Heart right ventricle (tissue), 16 donors: ENCODE results near the gene PEAK1. TPM values are rescaled to one million over a fixed set of nuclear protein-coding genes. Genes with fewer than 3 reads are reported as not detected.

Experiments used
- ATAC-seq, 8 donors: fragments of 200-7000 bp; cut with Tn5 transposase; one replicate each; pipeline ENCODE4 v1.9.1; 2020; ENCODE audit warnings: mild to moderate bottlenecking in 8 of 8, moderate library complexity in 8 of 8, moderate number of reproducible peaks in 1 of 8
- DNase-seq, 2 donors: peaks; one replicate each; pipeline ENCODE4 v3.0.0-alpha.2; 2020
- H3K27ac ChIP-seq, 10 donors: fragments of 200-600 bp; sonication (generic) in 2 of 10; one replicate each; pipeline versions ENCODE4 v1.5.0 to v1.8.0; 2020 to 2022; ENCODE audit warnings: mild to moderate bottlenecking in 3 of 10
- H3K27me3 ChIP-seq, 7 donors: fragments of 200-600 bp; one replicate each; pipeline ENCODE4 v1.8.0; 2021 to 2022; ENCODE audit warnings: mild to moderate bottlenecking in 2 of 7
- H3K36me3 ChIP-seq, 9 donors: fragments of 200-600 bp; sonication (generic) in 1 of 9; one replicate each; pipeline versions ENCODE4 v1.5.0 to v1.8.0; 2020 to 2022; ENCODE audit warnings: mild to moderate bottlenecking in 2 of 9
- H3K4me1 ChIP-seq, 9 donors: fragments of 200-600 bp; sonication (generic) in 1 of 9; one replicate each; pipeline versions ENCODE4 v1.5.0 to v1.8.0; 2020 to 2022; ENCODE audit warnings: mild to moderate bottlenecking in 4 of 9
- H3K4me3 ChIP-seq, 10 donors: fragments of 200-600 bp; sonication (generic) in 2 of 10; one replicate each; pipeline versions ENCODE4 v1.5.0 to v1.8.0; 2020 to 2022; ENCODE audit warnings: mild to moderate bottlenecking in 7 of 10, moderate library complexity in 2 of 10
- H3K9me3 ChIP-seq, 11 donors: fragments of 200-600 bp in 10 of 11; sonication (generic) in 2 of 11; one replicate each; pipeline versions ENCODE4 v1.5.0 to v1.8.0; 2013 to 2022; ENCODE audit warnings: mild to moderate bottlenecking in 2 of 11, control low read depth in 1 of 11, moderate library complexity in 1 of 11
- WGBS, 2 donors: extraction: QIAGEN DNeasy Blood & Tissue Kit; methylation state at CpG; one replicate each; pipeline ENCODE4 v1.1.7; 2013; ENCODE audit warnings: inconsistent platforms in 1 of 2; 5-methylcytosine and 5-hydroxymethylcytosine counted together
- intact Hi-C, 10 donors: fragments of 100-400 bp; cut with DNase I; formaldehyde crosslinking; loops; one replicate each; pipeline versions ENCODE4 v1.11.1 to v1.14.2; 2022
- polyA plus RNA-seq, 2 donors: library from polyadenylated mRNA; stranded (reverse); fragments of 200-250 nt; gene quantifications; one replicate each; pipeline ENCODE4 v1.2.3, GENCODE V29; 2013
- total RNA-seq, 10 donors: library from RNA; stranded (reverse); fragmentation: NEBNext Ultra II Directional in 3 of 10; extraction: Animal tissue kit (Norgen Biotek cat#: 25700) in 3 of 10; gene quantifications; one replicate each; pipeline versions ENCODE4 v1.2.1 to v1.2.4, GENCODE V29; 2021 to 2023
- TF ChIP-seq, protein P1 (sequence below), 9 donors: fragments of 200-600 bp; sonication (generic) in 2 of 9; IDR thresholded peaks; one replicate each; pipeline versions ENCODE4 v1.5.0 to v1.8.0; 2021 to 2022; ENCODE audit warnings: antibody characterized with exemption in 9 of 9, mild to moderate bottlenecking in 5 of 9, moderate library complexity in 1 of 9
- donor health status: Arrhythmogenic right ventricular cardiomyopathy.
- donor health status: ischemic (EF 13 %, LVEDD 7.1; RV severe dilation, severe dysfunction).
- donor health status: healthy with polysubstance abuse.
- donor health status: DM: no; HTN: yes; CAD: no.
- donor health status: DM: no; HTN: no; CAD: no.
- donor health status: ischemic (EF 25% LVEDD 6.9; RV normal size, moderate dysfunction).
- donor health status: ischemic (EF 25% LVEDD 5.7; RV mildly dilated, moderate dysfunction).
- donor health status: healthy.
- donor health status: DM: yes; HTN: yes; CAD: no.
- donor health status: Ischemic cardiomyopathy.
- donor health status: ischemic (EF 35%, LVEDD 5.7; RV mildly dilated, moderate dysfunction).
- donor health status: nonischemic (EF 11% LVEDD 7.7; RV severe dilation, severe dysfunction).
- donor health status: DM: yes; HTN: yes; CAD: no.
- donor health status: PGD.
- donor health status: ischemic (EF 29% LVEDD 5.4; RV normal size, mild dysfunction).
- donor health status: nonischemic (EF 23%, LVEDD 6.1; RV moderate dilation, normal function).

The PEAK1 gene
- total and polyA plus RNA-seq, 12 donors, result 7.0 to 146 (median 90.8) TPM

DNA sequence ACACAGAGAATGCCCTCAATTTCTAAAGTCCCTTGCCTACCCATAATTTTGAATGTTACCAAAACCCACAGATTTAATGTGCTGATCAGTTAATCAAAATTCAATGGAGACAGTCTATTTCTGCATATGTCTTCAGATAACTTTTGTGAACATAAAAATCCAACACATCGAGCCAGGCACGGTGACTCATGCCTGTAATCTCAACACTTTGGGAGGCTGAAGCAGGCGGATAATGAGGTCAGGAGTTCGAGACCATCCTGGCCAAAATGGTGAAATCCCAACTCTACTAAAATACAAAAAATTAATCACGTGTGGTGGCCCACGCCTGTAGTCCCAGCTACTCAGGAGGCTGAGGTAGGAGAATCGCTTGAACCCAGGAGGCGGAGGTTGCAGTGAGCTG is 49.3 kb downstream of the PEAK1 start:
- WGBS, 2 donors, result 86% methylated on average over 8 of the region's 8 CpGs
- ATAC-seq (no peak), DNase-seq (no peak)
- Histone ChIP-seq H3K4me1 (peaks cover 0 to 42% (median 16%) of the 10 kb centered on the region in 9 donors), H3K36me3 (no peaks in the 10 kb centered on the region), H3K4me3 (no peak overlapping the region), H3K27me3 (no peaks in the 10 kb centered on the region), H3K9me3 (peaks cover 0 to 10% (median 0%) of the 10 kb centered on the region in 11 donors), H3K27ac (no peak overlapping the region)
- intact Hi-C loops, result no loop called here
- TF ChIP-seq, protein P1, sequence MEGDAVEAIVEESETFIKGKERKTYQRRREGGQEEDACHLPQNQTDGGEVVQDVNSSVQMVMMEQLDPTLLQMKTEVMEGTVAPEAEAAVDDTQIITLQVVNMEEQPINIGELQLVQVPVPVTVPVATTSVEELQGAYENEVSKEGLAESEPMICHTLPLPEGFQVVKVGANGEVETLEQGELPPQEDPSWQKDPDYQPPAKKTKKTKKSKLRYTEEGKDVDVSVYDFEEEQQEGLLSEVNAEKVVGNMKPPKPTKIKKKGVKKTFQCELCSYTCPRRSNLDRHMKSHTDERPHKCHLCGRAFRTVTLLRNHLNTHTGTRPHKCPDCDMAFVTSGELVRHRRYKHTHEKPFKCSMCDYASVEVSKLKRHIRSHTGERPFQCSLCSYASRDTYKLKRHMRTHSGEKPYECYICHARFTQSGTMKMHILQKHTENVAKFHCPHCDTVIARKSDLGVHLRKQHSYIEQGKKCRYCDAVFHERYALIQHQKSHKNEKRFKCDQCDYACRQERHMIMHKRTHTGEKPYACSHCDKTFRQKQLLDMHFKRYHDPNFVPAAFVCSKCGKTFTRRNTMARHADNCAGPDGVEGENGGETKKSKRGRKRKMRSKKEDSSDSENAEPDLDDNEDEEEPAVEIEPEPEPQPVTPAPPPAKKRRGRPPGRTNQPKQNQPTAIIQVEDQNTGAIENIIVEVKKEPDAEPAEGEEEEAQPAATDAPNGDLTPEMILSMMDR (IDR thresholded peaks at IDR 0.05), result no peak

DNA sequence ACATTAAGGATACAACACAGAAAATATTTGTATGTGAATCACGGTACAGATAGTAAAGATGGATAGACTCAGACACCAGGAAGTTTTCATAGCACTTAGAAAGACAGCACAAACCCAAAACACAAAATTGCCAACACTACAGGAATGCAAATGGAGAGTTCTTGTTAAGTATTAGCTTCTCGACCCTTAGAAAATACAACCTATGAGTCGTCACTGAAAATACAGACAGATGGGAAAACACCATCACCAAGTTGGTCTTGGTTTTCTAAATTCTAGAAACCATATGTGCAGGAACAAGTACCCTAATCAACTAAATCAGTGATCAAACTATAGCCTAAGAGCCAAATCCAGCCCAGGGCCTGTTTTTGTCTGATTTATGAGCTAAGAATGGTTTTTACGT is 50.7 kb downstream of the PEAK1 start:
- Histone ChIP-seq H3K27ac (no peak overlapping the region), H3K4me3 (no peak overlapping the region), H3K9me3 (peaks cover 0 to 10% (median 0%) of the 10 kb centered on the region in 11 donors), H3K27me3 (no peaks in the 10 kb centered on the region), H3K4me1 (peaks cover 0 to 37% (median 6%) of the 10 kb centered on the region in 9 donors), H3K36me3 (peaks cover 0 to 4% (median 0%) of the 10 kb centered on the region in 9 donors)
- WGBS, 2 donors, result 76 to 84% methylated on average over 4 of the region's 4 CpGs
- ATAC-seq (no peak), DNase-seq (no peak)
- TF ChIP-seq, protein P1 (IDR thresholded peaks at IDR 0.05), result no peak
- intact Hi-C loops, result no loop called here

DNA sequence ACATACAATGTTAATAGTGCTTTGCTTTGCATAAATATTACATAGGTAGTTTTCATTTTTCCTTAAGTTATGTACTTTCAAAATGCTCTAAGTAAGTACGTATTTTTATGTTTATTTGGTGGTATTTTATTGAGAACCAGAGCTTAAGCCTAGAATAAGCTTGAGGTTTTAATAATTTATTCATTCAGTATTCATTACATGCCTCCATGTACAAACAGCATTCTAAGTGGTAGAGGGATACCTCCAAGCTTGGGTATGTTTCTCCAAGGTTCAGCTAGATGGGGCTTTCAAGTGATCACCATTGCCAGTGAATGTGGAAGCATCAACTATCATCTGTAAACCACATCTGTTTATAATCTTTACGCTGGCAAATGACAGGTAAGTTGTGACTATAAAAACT is 52.3 kb downstream of the PEAK1 start:
- Histone ChIP-seq H3K27me3 (no peaks in the 10 kb centered on the region), H3K4me3 (no peak overlapping the region), H3K4me1 (peaks cover 0 to 26% (median 6%) of the 10 kb centered on the region in 9 donors), H3K9me3 (peaks cover 0 to 7% (median 0%) of the 10 kb centered on the region in 11 donors), H3K36me3 (peaks cover 0 to 19% (median 0%) of the 10 kb centered on the region in 9 donors), H3K27ac (no peak overlapping the region)
- no peak for DNase-seq
- intact Hi-C loops, result no loop called here
- TF ChIP-seq, protein P1 (IDR thresholded peaks at IDR 0.05), result no peak
- WGBS, 2 donors, result 94 to 95% methylated on average over 2 of the region's 2 CpGs
- no peak for ATAC-seq

DNA sequence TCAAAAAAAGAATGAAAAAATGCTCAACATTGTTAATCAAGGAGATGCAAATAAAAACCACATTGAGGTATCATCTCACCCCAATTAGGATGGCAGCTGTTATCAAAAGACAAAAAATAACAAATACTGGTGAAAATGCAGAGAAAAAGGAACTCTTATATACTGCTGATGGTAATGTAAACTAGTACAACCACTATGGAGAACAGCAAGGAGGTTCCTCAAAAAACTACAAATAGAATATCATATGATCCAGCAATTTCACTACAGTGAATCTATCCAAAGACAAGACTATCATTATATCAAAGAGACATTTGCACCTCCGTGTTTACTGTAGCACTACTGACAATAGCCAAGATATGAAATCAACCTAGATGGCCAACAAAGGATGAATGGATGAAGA is 58.4 kb downstream of the PEAK1 start:
- H3K4me3 ChIP-seq, result no peak overlapping the region
- peaks cover 0 to 32% (median 0%) of the 10 kb centered on the region in 9 donors for H3K36me3 ChIP-seq
- WGBS, 2 donors, result 73 to 81% methylated on average over 1 of the region's 1 CpG
- no peaks in the 10 kb centered on the region for H3K27me3 ChIP-seq
- no peak for ATAC-seq
- no peak overlapping the region for H3K27ac ChIP-seq
- TF ChIP-seq, protein P1 (IDR thresholded peaks at IDR 0.05), result no peak
- DNase-seq, result no peak
- H3K9me3 ChIP-seq, result peaks cover 0 to 5% (median 0%) of the 10 kb centered on the region in 11 donors
- peaks cover 0 to 27% (median 14%) of the 10 kb centered on the region in 9 donors for H3K4me1 ChIP-seq
- intact Hi-C loops, result no loop called here
